ENCODE results near the gene TFAP2E. TPM values are rescaled to one million over a fixed set of nuclear protein-coding genes. Genes with fewer than 3 reads are reported as not detected.

Gene TFAP2E
- total RNA-seq, 1 donor from 2014 or later: not detected

DNA sequence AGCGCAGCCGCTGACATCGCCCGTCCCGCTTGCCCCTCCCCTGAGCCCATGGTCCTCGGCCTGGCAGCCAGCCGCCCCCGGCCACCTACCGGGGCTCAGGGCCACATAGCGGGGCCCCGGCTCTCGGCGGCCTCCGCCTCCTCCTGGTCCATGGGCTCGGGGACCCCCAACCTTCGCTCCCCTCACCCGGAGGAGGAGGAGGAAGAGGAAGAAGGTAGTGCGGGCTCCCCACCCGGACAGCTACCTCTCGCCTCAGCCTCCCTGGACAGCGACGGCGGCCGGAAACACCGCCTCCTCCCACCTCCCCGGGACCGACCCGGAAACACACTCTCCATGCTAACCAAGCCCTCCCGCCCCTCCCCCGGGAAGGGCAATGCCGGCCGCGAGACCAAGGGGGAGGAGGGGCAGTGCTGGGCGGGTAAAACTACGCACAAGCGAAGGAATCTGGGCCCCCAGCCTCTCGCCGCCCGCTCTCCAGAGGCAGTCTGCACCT, 15.9 kb upstream of the TFAP2E start, which contains the start of gene KIAA0319L:
Gene KIAA0319L, minus strand, starts transcription at position 286 of the 493 bp plus-strand sequence. CDS start 2,912 bp downstream, outside the sequence.
- no peak for DNase-seq (ENCODE audit: low spot score)

DNA sequence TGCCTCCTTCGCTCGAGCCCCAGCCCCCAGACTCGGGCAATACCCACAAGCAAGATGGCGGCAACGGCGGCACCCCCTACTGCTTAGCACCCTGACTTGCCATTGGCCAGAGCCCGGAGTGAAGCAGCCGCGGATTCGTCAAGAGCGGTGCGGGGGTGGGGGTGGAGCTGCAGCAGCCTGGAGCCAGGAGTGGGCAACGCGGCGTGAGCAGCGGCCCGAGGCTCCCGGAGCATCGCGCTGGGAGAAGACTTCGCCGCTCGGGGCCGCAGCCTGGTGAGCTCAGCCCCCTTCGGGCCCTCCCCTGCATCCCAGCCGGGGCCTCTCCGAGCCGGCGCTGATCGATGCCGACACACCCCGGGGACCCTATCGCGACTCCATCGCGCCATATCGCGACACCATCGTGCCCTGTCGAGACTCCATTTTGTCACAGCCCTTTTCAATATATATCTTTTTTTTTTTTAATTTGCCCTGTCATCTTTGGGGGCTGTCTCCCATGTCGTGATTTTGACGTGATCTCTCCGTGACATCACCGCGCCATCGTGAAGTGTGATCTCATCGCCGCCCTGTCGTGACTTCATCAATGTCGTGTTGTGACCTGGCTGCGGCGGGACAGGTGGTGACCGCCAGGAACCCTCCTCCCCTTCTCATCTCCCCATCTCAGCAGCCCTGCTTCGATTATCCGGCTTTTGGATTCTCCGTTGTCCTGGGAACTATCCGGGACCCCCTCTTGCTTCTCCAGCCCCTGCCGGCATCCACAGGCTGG, 15.3 kb upstream of the TFAP2E start, which contains the start of gene NCDN:
Gene NCDN, plus strand, starts transcription at position 189 of the 763 bp plus-strand sequence. Its CDS starts 392 bp downstream, at position 581.
- DNase-seq (ENCODE audit: low spot score): peak; percentile 99

DNA sequence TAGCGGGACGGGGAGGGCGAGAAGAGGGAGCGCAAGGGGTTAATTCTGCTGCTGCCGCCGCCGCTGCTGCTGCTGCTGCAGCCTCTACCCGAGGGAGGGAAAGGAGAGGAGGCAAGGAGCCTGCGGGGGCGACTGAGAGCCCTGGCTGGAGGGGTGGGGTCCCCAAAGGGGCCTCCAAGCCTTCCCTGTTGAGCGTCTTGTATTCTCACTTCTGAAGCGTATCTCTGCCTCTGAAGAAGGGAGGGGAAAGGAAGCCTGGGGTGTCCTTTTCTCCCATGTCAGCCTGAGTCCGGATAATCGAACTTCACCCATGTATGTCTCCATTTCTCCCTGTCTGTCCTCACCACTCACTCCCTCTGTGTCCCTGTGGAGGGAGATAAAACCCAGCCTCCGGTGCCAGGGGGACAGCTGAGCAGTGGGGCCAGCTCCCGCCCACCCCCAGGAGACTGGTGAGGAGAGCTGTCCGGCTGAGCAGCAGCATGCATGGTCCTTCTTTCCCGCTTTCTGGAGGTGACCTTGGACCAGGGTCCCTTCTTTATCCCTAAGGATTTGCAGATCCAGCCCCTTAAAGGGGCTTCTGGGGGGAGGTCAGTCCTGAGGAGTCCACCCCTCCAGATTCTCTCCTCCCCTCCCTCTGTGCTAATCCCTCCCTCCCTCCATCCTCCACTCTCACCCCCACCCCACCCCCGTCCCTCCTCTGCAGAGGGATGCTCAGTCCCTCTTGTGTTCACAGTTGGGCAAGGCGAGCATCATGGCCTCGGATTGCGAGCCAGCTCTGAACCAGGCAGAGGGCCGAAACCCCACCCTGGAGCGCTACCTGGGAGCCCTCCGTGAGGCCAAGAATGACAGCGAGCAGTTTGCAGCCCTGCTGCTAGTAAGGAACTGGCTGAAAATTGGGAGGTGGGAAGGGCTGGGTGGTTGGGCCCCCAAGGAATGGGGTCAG, 14.5 kb upstream of the TFAP2E start:
- peak; percentile 55 for DNase-seq (ENCODE audit: low spot score)

DNA sequence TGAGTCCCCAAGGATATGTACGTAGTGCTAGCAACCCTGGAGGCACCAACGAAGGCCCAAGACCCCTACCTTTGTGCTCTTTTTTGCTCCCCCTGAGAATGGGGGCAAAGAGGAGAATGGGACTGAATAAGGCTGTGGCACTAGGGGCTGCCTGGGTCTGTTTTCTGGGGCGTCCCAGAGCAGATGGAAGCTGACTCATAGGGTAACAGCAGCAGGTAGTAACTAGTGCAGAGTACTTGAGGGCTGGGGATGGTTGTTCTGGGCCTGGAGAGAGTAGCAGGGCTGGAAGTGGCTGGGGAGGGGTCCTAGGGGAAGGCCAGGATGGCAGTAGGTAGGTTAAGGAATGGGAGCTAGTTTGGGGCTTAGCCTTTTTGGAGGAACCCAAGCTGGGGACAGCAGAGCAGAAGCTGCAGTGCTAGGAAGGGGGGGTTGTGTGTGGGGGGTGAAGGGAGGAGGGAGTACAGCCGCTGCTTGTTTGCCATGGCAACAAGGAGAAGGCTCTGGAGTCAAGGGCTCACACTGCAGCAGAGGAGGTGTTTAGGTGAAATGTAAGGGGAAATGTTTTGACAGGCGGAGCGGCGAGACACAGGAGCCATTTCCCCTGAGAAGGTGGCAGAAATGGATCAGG, 13.7 kb upstream of the TFAP2E start:
- DNase-seq (ENCODE audit: low spot score): no peak

DNA sequence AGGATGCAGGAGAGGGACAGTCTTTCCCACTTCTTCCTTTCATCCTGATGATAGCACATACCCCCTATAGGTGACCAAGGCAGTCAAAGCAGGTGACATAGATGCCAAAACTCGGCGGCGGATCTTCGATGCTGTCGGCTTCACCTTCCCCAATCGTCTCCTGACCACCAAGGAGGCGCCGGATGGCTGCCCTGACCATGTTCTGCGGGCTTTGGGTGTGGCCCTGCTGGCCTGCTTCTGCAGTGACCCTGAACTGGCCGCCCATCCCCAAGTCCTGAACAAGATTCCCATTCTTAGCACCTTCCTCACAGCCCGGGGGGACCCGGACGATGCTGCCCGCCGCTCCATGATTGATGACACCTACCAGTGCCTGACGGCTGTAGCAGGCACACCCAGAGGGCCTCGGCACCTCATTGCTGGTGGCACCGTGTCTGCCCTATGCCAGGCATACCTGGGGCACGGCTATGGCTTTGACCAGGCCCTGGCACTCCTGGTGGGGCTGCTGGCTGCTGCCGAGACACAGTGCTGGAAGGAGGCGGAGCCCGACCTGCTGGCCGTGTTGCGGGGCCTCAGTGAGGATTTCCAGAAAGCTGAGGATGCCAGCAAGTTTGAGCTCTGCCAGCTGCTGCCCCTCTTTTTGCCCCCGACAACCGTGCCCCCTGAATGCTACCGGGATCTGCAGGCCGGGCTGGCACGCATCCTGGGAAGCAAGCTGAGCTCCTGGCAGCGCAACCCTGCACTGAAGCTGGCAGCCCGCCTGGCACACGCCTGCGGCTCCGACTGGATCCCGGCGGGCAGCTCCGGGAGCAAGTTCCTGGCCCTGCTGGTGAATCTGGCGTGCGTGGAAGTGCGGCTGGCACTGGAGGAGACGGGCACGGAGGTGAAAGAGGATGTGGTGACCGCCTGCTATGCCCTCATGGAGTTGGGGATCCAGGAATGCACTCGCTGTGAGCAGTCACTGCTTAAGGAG, 12.6 kb upstream of the TFAP2E start:
- DNase-seq (ENCODE audit: low spot score): no peak

DNA sequence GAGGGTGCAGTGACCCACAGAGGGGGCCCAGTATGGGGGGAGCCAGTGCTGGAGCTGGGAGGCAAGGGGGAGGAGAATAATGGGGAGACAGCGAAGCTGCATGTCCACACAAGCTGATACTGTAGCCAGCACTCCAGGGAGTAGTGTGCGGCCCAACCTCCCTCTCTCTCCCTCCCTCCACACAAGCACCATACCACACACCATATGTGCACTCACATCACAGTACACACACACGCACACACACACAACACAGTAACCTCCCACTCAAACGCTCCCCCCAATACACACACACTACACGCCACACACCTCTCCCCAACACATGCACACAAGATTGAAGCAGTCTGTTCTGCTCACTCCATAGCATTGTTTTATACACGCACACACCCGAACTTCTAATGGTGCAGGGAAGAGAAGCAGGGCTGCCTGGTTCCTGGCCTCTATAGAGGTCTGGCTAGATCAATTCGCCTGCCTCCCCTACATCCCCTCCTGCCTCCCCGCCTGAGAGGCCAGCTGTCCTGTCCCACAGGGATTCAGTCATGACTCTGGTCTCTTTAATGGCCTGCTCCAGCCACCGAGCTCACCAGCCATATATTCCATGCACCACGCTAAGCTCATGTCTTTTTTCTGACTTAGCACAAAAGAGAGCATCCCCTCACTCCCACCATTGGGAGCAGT, 11.7 kb upstream of the TFAP2E start:
- no peak for DNase-seq (ENCODE audit: low spot score)

DNA sequence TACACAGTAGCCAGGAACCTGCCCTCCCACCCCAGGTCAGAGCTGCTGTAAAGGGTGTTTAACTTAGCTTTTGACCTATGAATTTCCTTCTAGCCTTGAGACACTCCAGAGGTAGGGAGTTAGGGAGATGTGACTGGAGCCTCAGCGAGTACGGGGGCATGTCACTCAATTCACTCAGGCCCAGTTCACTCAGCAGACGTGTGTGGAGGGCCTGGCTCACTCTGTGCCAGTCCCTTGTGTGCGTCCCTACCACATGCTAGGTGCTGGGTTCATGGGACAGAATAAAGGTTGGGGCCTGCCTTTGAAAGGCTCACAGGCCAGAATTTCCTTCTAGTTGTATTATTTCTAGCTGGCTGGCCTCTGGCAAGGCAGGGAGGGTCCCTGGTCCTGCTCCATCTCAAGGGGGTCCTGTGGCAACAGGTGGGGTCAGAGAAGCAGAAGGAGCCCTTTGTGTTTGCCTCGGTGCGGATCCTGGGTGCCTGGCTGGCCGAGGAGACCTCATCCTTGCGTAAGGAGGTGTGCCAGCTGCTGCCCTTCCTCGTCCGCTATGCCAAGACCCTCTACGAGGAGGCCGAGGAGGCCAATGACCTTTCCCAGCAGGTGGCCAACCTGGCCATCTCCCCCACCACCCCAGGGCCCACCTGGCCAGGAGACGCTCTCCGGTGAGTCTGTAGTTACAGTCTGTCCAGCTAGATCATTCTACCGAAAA, 11.0 kb upstream of the TFAP2E start:
- no peak for DNase-seq (ENCODE audit: low spot score)

DNA sequence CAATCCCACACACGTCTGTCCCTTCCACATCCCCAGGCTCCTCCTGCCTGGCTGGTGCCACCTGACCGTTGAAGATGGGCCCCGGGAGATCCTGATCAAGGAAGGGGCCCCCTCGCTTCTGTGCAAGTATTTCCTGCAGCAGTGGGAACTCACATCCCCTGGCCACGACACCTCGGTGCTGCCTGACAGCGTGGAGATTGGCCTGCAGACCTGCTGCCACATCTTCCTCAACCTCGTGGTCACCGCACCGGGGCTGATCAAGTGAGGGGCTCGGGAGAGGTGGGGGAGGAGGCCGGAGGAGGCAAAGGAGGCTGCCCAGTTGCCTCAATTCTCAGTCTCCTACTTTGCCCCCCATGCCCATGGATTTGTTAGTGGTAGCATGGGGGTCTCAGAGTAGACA, 9.9 kb upstream of the TFAP2E start:
- DNase-seq (ENCODE audit: low spot score): no peak

DNA sequence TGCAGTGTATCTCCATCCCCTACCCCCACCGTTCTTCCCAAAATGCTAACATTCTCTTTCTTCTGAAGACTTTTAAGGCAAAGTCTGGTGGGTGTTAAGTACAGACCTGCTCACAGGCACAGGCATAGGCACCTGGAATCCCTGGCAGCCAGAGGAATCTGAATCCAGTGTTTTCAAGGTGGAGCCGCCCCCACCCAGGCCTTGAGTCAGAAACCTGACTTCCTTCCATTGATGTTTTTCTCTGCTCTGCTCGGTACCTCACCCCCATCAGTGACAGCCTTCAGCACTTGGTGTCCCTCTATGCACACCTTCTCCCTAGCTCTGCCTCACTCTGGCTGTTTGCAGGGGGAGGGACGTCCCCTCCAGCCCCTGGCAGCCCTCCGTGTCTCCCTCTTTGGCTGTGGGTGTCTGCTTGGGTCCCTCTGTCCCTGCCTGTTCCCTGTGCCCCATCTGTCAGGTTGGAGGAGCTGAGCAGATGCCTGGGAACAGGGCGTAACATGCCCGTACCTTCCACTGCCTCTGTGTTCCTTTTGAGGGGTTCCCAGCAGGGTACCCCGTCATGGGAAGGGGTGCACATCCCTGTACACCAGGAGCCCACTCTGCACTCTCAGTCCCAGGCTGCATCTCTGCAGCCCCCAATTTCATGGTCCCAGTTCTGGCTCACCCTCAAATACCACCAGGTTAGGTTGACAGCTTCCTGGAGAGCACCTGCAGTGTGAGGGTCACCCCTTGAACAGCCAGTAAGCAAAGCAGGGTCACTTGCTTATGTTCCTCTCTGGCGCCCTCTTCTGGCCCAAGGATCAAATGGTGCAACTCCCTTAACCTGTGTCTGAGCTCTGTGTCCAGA, 8.9 kb upstream of the TFAP2E start:
- DNase-seq (ENCODE audit: low spot score): peak; percentile 62

DNA sequence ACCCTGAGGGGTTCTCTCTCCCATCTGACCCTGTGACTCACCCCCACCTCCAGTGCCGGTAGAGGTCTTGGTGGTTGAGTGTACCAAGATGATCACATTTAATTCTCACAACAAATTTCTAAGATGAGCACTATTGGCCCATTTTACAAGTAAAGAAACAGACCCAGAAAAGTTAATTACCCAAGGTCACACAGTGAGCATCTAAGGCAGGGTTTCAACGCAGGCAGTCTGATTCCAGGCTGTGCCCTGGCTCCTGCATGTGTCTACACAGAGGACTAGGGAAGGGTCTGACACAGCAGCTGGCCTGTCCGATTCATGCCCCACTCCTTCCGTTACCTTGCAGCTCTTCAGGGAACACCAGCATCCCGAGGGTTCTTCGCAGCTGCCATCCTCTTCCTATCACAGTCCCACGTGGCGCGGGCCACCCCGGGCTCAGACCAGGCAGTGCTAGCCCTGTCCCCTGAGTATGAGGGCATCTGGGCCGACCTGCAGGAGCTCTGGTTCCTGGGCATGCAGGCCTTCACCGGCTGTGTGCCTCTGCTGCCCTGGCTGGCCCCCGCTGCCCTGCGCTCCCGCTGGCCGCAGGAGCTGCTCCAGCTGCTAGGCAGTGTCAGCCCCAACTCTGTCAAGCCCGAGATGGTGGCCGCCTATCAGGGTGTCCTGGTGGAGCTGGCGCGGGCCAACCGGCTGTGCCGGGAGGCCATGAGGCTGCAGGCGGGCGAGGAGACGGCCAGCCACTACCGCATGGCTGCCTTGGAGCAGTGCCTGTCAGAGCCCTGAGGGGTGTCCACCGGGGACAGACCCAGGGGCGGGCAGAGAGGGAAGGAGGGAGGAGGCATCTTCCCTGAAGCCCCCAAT, 8.0 kb upstream of the TFAP2E start:
- DNase-seq (ENCODE audit: low spot score): no peak

DNA sequence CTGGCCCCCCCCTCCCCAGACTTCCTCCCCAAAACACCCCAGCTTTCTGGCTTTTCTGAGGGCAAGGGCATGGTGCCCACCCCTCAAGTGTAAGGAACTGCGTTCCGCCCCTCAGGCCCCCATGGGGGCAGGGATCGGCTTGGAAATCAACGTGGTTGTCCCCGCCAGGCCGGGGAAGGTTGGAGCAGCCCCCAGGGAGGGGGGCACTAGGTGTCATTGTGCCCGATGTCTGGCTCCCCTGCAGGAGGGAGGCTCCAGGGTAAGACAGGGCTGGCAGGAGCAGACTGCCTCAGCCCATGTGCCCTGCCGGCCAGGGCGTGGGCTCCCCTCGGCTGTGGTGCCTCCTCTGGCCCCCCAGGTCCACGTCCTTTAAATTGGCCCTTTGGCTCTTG, 7.4 kb upstream of the TFAP2E start:
- DNase-seq (ENCODE audit: low spot score): no peak

DNA sequence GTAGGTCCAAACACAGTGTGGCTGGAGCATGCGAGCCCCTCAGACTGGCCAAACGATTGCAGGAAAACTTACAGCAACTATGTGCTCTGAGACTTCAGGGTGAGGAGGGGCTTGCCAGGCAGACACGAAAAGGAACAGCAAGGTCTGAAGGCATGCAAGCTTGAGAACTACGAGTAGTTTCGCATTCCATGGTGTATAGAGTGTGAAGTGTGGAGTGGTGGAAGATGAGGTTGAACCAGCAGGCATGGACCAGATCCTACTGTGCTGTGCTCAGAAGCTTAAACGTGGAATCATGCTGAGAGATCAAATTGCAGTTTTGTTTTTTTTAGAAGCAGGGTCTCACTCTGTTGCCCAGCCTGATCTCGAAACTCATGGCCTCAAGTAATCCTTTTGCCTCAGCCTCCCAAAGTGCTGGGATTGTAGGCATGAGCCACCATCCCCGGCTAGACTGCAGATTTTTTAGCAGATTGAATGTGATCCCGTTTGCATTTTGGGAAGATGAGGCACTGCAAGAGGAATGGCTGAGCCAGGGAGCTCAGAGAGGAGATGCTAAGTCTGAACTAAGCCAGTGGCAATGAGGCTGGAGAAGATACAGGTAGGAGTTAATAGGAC, 5.1 kb upstream of the TFAP2E start:
- no peak for DNase-seq (ENCODE audit: low spot score)

DNA sequence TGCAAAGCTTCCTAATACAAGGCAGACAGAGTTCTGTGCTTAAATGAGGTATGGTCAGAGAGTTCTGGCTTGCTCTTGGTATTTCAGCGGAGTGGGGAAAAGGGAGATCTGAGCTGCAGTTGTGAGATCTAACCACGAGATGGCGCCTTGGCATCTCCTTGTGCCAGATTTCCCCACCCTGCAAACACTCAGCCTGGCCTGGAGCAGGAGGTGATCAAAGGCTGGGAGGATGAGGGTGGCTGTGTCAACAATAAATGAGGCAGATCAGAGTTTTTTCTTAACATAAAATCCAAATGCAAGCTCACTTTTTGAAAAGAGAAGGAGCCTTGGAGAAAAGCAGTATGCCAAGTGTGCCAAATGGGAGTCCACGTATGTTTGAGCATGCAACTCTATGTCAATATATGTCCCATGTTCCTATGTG, 4.1 kb upstream of the TFAP2E start:
- DNase-seq (ENCODE audit: low spot score): peak; percentile 81

DNA sequence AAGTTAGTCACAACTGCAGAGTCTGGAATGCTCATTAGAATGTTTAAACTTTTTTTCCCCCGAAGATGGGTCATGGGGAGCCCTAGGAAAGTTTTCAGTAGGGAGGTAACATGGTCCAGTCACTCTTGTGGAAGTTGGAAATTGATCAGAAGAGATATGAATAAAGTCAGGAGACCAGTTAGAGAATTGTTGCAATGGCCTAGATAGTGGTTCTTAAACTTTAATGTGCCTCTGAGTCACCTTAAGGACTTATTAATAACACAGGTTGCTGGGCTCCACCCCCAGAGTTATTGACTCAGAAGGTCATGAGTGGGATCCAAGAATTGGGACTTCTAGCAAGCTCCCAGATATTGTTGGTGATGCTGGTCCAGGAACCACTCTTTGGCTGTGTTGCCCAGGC, 3.2 kb upstream of the TFAP2E start:
- no peak for DNase-seq (ENCODE audit: low spot score)

DNA sequence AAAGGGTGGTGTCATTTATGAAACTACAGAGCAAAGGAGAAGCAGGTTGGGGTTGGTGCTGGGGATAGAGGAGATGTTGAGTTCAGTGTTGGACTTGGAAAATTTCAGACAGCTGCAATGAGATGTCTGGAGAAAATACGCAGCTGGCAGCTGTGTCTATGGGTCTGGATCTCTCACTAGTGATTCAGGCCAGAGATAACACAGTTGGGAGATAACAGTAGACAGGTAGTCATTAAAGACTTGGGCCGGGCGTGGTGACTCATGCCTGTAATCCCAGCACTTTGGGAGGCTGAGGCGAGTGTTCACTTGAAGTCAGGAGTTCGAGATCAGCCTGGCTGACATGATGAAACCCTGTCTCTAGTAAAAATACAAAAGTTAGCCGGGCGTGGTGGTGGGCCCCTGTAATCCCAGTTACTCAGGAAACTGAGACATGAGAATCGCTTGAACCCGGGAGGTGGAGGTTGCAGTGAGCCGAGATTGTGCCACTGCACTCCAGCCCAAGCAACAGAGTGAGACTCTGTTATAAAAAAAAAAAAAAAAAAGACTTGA, 2.5 kb upstream of the TFAP2E start:
- peak; percentile 20 for DNase-seq (ENCODE audit: low spot score)

DNA sequence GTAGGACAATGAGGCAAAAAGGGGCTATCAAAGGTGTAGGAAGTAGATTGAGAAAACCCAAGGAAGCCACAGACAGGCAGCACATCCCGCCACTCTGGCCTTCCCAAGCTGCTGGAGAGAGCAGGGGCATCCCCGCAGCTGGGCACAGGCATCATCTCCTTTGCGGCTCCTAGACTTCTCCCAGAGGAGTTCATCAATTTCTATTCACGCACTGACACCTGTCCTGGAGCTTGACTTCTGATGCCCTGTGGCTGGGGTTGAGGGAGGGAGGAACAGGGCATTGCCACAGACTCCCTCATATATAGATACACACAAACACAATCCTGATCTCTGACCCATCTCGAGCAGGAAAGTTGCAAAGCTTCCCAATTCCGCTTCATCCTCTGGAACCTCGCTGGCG, 1.9 kb upstream of the TFAP2E start:
- no peak for DNase-seq (ENCODE audit: low spot score)

DNA sequence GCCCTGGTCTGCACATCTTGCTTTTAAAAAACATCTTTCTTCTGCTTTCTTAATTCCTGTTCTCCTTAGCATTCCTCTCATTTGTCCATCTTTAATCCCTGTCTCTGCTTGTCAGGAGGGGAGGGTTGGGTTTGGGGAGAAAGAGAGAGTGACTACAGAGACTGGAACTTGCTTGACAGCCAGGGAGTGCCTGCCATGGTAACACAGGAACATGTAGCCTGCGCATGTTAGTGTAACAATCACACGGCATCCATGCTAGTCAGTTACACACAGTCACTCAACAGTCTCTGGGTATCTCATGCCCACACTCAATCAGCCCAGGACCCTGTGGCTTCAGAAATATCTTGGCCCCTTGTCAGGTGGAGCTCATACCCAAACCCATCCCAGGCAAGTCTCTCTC, 818 bp upstream of the TFAP2E start:
- no peak for DNase-seq (ENCODE audit: low spot score)

Measured in umbilical cord (tissue), 2 donors.